ENCODE results near the gene TCF7L1.

The TCF7L1 gene

DNA sequence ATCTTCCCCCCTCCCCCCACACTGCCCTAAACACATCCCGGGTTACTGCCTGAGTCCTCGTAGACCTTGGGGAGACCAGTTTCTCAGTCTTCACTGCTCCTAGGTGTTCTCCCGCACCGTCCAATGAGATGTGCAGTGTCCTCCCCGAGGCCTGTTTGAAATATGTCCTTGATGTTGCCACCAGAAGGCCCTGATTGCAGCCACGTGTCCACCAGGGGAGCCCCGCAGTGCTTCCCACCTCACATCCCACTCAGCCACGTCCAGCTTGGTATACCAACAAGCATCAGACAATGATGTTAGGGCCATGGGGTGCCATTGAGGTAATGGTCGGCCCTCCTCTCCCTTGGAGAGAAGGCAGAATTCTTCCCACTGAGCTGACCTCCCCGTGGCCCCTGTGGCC, 38.7 kb downstream of the TCF7L1 start:
- no peaks in the 10 kb centered on the region for H3K9me2 ChIP-seq (replicated peaks; ENCODE audit: control insufficient read depth, low read length)
- H3F3A ChIP-seq (ENCODE audit: control insufficient read depth, insufficient read depth), result no peaks in the 10 kb centered on the region
- no peaks in the 10 kb centered on the region for H3K27me3 ChIP-seq (ENCODE audit: control insufficient read depth, low read length)
- no peaks in the 10 kb centered on the region for H4K20me1 ChIP-seq (ENCODE audit: control insufficient read depth, insufficient read depth, low read depth, low read length)
- peaks cover 14% of the 10 kb centered on the region; the same call in 1 of the 2 replicates for H3K9me3 ChIP-seq (ENCODE audit: control insufficient read depth, insufficient read depth, low read length)
- no peak overlapping the region for H3K4me2 ChIP-seq (ENCODE audit: low read length)
- no peaks in the 10 kb centered on the region for H3K79me2 ChIP-seq (ENCODE audit: control insufficient read depth, low read length)
- H3K27ac ChIP-seq (ENCODE audit: low read depth, low read length), result no peak overlapping the region
- H3K4me3 ChIP-seq (ENCODE audit: low read length), result no peak overlapping the region
- H3K36me3 ChIP-seq (ENCODE audit: control insufficient read depth, low read length), result no peaks in the 10 kb centered on the region
- H3K4me1 ChIP-seq (ENCODE audit: control insufficient read depth, low read length), result no peaks in the 10 kb centered on the region
- TF ChIP-seq, protein P1, sequence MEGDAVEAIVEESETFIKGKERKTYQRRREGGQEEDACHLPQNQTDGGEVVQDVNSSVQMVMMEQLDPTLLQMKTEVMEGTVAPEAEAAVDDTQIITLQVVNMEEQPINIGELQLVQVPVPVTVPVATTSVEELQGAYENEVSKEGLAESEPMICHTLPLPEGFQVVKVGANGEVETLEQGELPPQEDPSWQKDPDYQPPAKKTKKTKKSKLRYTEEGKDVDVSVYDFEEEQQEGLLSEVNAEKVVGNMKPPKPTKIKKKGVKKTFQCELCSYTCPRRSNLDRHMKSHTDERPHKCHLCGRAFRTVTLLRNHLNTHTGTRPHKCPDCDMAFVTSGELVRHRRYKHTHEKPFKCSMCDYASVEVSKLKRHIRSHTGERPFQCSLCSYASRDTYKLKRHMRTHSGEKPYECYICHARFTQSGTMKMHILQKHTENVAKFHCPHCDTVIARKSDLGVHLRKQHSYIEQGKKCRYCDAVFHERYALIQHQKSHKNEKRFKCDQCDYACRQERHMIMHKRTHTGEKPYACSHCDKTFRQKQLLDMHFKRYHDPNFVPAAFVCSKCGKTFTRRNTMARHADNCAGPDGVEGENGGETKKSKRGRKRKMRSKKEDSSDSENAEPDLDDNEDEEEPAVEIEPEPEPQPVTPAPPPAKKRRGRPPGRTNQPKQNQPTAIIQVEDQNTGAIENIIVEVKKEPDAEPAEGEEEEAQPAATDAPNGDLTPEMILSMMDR (IDR thresholded peaks at IDR 0.05; ENCODE audit: low read depth, low read length, poor library complexity, severe bottlenecking), result no peak
- no peak for TF ChIP-seq EZH2phosphoT487 (IDR thresholded peaks at IDR 0.05; ENCODE audit: borderline replicate concordance, low read length)

DNA sequence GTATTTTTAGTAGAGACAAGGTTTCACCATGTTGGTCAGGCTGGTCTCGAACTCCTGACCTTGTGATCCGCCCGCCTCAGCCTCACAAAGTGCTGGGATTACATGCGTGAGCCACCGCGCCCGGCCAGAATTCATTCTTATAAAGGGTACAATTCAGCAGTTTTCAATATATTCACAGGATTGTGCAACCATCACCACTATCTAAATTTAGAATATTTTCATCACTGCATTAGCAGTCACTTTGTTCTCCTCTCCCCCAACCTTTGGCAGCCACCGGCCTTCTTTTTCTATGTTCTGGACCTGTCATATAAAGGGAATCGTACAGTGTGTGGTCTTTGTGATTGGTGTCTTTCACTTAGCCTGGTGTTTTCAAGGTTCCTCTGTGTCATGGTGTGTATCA, 40.7 kb downstream of the TCF7L1 start:
- no peaks in the 10 kb centered on the region for H3K27me3 ChIP-seq (ENCODE audit: control insufficient read depth, low read length)
- no peaks in the 10 kb centered on the region for H4K20me1 ChIP-seq (ENCODE audit: control insufficient read depth, insufficient read depth, low read depth, low read length)
- H3K9me3 ChIP-seq (ENCODE audit: control insufficient read depth, insufficient read depth, low read length), result peaks cover 14% of the 10 kb centered on the region; the same call in 1 of the 2 replicates
- H3K4me1 ChIP-seq (ENCODE audit: control insufficient read depth, low read length), result no peaks in the 10 kb centered on the region
- H3K79me2 ChIP-seq (ENCODE audit: control insufficient read depth, low read length), result no peaks in the 10 kb centered on the region
- H3K36me3 ChIP-seq (ENCODE audit: control insufficient read depth, low read length), result no peaks in the 10 kb centered on the region
- no peak overlapping the region for H3K4me3 ChIP-seq (ENCODE audit: low read length)
- TF ChIP-seq, protein P1 (IDR thresholded peaks at IDR 0.05; ENCODE audit: low read depth, low read length, poor library complexity, severe bottlenecking), result no peak
- no peak for TF ChIP-seq EZH2phosphoT487 (IDR thresholded peaks at IDR 0.05; ENCODE audit: borderline replicate concordance, low read length)
- H3F3A ChIP-seq (ENCODE audit: control insufficient read depth, insufficient read depth), result no peaks in the 10 kb centered on the region
- H3K9me2 ChIP-seq (replicated peaks; ENCODE audit: control insufficient read depth, low read length), result no peaks in the 10 kb centered on the region
- no peak overlapping the region for H3K4me2 ChIP-seq (ENCODE audit: low read length)
- no peak overlapping the region for H3K27ac ChIP-seq (ENCODE audit: low read depth, low read length)

- peaks cover 14% of the 10 kb centered on the region; the same call in 1 of the 2 replicates for H3K9me3 ChIP-seq (ENCODE audit: control insufficient read depth, insufficient read depth, low read length)
- no peak overlapping the region for H3K27ac ChIP-seq (ENCODE audit: low read depth, low read length)
- no peak overlapping the region for H3K4me2 ChIP-seq (ENCODE audit: low read length)
- no peaks in the 10 kb centered on the region for H3K27me3 ChIP-seq (ENCODE audit: control insufficient read depth, low read length)
- no peaks in the 10 kb centered on the region for H4K20me1 ChIP-seq (ENCODE audit: control insufficient read depth, insufficient read depth, low read depth, low read length)
- H3K4me3 ChIP-seq (ENCODE audit: low read length), result no peak overlapping the region
- no peaks in the 10 kb centered on the region for H3K4me1 ChIP-seq (ENCODE audit: control insufficient read depth, low read length)
- H3K9me2 ChIP-seq (replicated peaks; ENCODE audit: control insufficient read depth, low read length), result no peaks in the 10 kb centered on the region
- no peaks in the 10 kb centered on the region for H3K36me3 ChIP-seq (ENCODE audit: control insufficient read depth, low read length)
- TF ChIP-seq EZH2phosphoT487 (IDR thresholded peaks at IDR 0.05; ENCODE audit: borderline replicate concordance, low read length), result no peak
- TF ChIP-seq, protein P1 (IDR thresholded peaks at IDR 0.05; ENCODE audit: low read depth, low read length, poor library complexity, severe bottlenecking), result no peak
- H3K79me2 ChIP-seq (ENCODE audit: control insufficient read depth, low read length), result no peaks in the 10 kb centered on the region
- no peaks in the 10 kb centered on the region for H3F3A ChIP-seq (ENCODE audit: control insufficient read depth, insufficient read depth)
Measured at GRCh38 chr2:85174943-85175342, 41.8 kb downstream of the TCF7L1 start.
